Activated CD8-positive, alpha-beta memory T cell treated with anti-CD3 and anti-CD28 coated beads for 1 hour (primary cell): ENCODE data around the gene F7.
"Not testable (repeated sequence)": the region's sequence is repeated elsewhere in the genome, so short reads cannot be mapped to it uniquely, and the experiment has no call there.

ENCODE experiments used
- DNase-seq, 2 donors: peaks; one replicate each; pipeline ENCODE4 v3.0.0-alpha.2; 2020; ENCODE audit warnings: low read depth in 1 of 2; ENCODE audit errors: extremely low read depth in 1 of 2

Gene F7

DNA sequence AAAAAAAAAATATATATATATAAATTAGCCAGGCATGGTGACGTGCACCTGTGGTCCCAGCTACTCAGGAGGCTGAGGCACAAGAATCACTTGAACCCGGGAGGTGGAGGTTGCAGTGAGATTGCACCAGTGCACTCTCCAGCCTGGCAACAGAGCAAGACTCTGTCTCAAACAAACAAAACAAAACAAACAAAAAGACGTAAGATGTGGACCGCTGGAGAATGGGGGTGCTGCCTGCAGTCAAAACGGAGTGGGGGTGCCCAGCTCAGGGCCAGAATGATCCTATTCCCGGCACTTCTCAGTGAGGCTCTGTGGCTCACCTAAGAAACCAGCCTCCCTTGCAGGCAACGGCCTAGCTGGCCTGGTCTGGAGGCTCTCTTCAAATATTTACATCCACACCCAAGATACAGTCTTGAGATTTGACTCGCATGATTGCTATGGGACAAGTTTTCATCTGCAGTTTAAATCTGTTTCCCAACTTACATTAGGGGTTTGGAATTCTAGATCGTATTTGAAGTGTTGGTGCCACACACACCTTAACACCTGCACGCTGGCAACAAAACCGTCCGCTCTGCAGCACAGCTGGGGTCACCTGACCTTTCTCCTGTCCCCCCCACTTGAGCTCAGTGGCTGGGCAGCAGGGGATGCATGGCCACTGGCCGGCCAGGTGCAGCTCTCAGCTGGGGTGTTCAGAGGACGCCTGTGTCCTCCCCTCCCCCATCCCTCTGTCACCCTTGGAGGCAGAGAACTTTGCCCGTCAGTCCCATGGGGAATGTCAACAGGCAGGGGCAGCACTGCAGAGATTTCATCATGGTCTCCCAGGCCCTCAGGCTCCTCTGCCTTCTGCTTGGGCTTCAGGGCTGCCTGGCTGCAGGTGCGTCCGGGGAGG lies at the start of gene F7:
F7 (plus strand) TSS at position 760 of the 889 bp plus-strand sequence; CDS start at position 811, 51 bp downstream.
- DNase-seq, result no peak

DNA sequence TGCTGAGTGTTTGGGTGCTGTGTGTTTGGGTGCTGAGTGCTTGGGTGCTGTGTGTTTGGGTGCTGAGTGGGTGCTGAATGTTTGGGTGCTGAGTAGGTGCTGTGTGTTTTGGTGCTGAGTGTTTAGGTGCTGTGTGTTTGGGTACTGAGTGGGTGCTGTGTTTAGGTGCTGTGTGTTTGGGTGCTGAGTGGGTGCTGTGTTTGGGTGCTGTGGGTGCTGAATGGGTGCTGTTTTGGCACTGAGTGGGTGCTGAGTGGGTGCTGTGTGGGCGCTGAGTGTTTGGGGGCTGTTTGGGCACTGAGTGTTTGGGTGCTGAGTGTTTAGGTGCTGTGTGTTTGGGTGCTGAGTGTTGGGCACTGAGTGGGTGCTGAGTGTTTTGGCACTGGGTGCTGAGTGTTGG lies 48.5 kb upstream of the F7 start:
- no peak for DNase-seq

DNA sequence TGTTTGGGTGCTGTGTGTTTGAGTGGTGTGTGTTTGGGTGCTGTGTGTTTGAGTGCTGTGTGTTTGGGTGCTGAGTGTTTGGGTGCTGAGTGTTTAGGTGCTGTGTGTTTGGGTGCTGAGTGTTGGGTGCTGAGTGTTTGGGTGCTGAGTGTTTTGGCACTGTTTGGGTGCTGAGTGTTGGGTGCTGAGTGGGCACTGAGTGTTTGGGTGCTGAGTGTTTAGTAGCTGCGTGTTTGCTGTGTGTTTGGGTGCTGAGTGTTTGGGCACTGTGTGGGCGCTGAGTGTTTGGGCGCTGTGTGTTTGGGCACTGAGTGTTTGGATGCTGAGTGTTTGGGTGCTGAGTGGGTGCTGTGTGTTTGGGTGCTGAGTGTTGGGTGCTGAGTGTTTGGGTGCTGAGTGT lies 48.0 kb upstream of the F7 start:
- not testable (repeated sequence) for DNase-seq

DNA sequence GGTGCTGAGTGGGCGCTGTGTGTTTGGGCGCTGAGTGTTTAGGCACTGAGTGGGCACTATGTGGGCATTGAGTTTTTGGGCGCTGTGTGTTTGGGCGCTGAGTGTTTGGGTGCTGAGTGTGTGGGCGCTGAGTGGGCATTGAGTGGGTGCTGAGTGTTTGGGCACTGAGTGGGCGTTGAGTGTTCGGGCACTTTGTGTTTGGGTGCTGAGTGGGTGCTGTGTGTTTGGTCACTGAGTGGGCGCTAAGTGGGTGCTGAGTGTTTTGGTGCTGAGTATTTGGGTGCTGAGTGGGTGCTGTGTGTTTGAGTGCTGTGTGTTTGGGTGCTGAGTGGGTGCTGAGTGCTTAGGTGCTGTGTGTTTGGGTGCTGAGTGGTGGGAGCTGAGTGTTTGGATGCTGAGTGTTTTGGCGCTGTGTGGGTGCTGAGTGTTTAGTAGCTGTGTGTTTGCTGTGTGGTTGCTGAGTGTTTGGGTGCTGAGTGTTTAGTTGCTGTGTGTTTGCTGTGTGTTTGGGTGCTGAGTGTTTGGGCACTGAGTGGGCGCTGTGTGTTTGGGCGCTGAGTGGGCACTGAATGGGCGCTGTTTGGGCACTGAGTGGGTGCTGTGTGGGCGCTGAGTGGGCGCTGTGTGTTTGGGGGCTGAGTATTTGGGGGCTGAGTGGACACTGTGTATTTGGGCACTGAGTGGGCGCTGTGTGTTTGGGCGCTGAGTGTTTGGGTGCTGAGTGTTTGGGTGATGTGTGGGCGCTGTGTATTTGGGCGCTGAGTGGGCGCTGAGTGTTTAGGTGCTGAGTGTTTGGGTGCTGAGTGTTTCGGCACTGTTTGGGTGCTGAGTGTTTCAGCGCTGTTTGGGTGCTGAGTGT lies 47.2 kb upstream of the F7 start:
- DNase-seq, result no peak

DNA sequence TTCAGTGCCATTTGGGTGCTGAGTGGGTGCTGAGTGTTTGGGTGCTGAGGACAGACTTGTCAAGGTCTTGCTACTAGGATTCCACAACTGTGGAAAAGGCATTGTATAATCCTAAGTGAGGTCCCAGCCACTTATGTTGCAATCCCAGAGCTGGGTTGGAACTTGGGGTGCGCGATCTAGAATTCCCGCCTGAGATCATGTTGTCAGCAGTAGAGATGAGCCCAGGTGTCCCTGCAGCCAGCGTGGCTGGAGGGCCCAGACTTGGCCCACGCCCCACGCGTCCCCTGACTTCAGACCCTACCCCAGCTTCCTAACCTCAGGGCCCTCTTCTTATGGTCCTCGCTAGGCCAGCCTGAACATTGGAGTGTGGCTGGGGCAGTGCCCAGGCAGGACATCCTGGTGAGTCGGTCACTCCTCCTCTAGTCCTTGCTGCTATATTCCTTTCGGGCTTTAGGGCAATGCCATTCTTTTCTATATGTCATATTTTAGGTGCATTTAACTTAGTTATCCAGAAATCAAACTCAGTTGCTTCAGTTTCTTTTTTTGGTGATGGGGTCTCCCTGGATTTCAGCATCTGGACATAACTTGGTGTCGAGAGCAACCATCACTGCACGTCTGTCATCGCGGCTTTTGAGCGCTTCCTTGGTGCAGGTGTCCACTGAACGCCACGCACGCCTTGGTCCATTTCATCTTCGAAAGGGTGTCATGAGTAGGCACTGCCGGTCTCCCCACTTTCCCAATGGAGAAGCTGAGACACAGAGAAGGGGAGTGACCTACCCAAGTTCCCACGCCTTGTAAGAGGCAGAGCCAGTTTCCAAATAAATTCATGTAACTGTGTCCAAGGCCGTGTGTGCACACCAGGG lies 46.4 kb upstream of the F7 start:
- no peak for DNase-seq

DNA sequence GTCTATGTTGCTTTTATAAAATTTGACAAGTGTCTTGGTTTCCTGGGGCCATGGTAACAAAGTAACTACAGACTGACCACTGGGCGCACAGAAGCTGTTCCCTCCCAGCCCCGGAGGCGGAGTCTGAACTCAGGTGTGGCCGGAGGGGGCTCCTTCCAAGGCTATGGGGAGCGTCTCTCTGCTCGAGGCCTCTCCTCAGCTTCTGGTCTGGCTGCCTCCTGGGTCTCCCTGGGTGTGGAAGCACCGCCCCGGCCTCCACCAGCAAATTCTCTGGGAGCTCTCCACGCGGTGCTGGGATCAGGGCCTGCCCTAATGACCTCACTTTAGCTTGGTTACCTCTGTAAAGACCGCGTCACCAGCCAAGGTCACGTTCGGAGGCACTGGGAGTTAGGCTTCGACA lies 45.7 kb upstream of the F7 start:
- DNase-seq, result no peak

DNA sequence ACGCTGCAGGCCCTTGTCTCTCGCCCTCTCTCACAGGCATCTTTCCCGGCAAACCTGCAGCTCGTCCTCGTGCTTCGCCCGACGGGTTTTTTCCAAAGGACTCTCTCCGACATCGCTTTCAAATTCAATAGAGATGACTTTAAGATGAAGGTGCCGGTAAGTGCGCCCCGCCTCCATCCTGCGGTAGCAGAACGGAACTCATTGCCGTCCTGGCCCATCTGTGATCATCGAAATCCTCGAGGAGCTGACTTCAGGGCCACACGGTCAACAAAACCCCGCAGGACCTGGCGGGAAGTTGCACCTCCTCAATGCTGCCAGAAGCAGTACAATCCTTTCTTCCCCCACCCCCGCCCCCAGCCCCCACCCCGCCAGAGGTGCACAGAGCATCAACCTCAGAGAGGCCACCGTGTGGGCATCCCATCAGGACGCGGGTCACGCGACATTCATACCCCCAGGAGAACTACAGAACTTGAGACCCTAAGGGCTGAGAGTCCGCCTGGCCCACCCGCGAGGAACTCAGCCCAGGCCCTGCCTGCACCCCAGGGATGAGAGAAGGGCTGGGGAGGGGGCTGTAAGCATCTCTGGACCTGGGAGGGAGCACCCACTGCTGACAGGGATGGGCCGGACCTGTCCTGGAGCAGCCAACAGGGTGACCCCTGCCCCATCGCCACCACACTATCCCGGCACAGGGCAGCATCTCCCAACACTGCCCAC lies 44.9 kb upstream of the F7 start:
- no peak for DNase-seq

DNA sequence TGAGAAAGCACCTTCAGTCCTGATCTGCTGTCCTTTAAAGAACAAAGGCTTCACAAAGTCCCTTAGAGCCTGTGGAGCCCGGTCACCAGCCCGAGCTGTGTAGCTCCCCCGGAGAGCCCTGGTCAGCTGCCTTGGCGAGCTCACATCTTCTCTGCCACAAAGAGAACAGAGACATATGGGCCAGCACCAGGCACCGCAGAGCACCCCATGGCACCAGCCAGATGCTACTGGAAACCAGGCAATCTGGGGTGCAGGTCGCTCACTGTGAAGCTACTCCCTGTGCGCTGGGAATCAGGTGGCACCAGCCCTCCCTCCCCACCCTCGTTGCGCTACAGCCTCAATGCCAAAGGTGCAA lies 44.3 kb upstream of the F7 start:
- no peak for DNase-seq

DNA sequence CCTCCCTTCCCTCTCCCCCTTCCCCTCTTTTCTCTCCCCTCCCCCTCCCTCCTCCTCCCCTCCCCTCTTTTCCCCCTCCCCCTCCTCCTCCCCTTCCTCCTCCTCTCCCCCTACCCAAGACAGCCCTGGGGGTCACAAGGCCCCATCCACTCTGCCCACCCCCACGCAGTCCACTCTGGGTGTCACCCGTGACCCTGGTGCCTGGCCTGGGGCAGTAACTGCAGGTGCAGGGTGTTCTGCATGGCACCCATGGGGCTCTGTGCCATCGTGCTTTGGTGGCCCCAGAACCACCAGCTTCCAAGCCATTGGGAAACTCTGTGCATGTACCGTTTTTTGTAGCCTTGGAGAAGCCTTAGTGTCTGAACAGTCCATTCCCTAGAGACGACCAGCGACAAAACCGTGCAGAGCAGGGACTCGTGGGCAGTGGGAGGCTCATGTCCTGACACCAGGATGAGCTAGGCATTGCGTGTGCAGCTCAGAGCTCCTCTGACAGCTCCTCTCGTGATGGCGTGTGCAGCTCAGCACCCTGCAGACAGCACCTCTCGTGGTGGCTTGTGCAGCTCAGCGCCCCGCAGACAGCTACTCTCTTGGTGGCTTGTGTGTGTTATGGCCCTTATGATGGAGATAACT lies 43.7 kb upstream of the F7 start:
- DNase-seq, result no peak

DNA sequence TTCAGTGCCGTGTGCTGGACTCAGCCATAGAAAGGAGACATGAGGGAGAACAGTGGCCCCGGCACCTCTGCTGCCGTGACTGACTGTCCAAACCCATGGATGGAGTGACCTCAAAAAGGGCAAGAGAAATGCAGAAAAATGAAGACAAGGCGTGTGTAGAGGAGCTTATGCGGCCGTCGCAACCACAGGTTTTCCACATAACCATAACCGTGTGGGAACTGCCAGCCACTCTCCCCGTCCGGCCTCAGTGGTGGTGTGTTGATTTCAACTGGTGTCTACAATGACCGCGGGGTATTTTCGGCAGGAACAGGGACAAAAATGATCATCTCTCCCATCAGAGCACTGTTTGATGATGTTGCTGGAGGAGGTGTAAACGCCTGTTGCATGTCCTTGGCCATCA lies 42.9 kb upstream of the F7 start:
- DNase-seq, result no peak

DNA sequence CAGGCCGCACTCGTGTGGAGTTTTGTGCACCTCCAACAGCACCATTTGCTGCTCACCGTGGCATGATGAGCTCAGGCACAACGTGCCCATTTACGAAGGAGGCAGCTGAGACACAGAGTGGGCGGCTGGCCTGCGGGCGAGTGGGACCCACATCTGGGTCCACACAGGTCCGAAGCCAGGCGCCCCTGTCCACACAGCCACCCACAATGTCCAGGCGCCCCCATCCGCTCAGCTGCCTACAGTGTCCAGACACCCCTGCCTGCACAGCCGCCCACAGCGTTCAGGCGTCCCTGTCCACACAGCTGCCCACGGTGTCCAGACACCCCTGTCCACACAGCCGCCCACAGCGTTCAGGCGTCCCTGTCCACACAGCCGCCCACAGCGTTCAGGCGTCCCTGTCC lies 42.5 kb upstream of the F7 start:
- DNase-seq, result no peak

DNA sequence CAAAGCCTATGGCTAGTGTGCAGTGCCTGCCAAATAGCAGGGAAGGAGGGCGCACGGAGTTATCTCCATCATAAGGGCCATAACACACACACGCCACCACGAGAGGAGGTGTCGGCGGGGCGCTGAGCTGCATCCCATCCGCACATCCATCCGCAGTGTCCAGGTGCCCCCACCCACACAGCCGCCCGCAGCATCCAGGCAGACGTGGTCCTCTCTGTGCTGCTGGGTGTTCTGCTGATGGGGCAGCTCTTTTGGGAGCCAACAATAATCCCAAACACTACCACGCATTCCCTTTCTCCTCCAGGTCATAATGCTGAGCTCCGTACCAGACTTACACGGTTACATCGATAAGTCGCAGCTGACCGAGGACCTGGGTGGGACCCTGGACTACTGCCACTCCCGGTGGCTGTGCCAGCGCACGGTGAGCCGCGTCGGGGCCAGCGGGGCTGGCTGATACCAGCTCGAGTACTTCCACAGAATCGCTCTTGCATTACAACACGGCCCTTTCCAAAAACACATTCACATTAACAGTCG lies 41.5 kb upstream of the F7 start:
- DNase-seq, result no peak

DNA sequence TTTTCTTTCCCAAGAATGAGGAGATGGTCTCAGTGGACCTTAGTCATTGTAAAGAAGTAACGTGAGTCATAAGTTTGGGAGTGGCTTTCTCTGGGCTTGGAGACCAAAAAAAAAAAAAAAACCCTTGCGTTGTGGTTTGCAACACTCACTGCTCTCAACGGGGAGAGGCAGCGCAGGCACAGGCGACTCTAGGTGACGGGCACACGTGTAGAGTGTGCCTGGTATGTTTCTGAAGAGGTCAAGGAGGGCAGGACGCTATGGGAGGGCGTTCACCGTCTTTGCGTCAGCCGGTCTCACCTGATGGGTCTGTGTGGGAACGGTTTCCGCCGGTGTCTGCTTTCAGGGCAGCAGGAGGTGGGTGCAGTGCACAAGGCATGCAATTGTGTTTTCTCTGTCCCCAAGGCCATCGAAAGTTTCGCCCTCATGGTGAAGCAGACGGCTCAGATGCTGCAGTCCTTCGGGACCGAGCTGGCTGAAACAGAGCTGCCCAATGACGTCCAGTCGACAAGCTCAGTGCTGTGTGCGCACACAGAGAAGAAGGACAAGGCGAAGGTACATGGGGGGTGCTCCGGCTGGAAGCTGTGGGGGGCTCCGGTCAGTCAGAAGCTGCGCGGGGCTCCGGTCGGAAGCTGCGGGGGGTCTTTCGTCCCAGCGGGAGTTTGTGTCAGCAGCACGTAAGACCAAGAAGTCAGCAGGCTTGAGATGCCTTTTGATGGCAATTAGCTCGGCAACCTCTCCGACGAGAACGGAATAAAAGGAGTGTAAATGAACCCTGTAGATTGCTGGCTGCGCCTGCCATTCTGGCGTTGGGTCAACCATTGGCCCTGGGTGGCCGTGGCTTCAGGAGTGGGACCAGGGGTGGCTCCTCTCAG lies 40.8 kb upstream of the F7 start:
- DNase-seq, result no peak

DNA sequence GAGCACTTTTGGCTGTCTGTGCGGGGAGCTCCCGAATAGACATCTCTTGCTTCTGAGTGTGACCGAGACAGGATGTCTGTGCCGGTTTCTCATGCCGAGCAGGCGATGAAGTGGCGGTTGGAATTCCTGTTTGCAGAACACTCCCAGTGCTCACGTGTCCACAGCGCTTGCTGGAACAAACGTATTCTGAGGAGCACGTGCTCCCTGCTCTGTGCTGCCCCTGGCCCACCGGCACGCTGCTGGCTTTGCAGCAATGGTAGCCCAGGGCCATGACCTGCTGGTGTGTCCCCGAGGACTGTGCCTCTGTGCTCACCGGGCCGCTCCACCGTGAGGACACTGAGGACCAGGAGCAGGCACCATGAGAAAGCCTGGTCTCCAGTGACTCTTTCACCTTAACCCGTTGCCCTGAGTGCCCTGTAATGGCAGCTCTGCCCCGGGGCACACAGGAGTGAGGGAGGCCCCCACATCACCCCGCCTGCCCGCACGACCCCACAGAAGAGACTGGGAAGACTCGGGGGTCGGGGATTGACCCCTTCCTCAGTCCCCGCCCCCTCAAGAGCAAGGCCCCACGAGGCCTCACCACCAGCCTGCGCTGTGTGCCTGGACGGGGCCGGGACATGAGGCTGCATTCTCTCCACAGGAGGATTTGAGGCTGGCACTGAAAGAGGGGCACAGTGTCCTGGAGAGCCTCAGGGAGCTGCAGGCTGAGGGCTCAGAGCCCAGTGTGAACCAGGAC lies 40.0 kb upstream of the F7 start:
- DNase-seq, result no peak

DNA sequence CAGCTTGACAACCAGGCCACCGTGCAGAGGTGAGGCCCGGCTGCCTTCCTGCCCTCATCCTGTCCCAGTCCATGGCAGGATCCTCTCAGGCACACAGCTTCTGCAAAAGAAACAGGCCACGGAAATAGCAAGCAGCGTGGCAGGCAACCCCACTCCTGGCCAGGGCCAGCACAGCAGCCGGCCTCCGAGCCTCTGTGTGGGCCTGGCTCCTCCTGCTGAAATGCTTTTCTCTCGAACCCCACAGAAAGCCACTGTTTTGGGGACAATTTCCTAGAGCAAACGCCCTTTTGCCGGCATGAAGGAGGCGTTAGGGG lies 39.5 kb upstream of the F7 start:
- no peak for DNase-seq

DNA sequence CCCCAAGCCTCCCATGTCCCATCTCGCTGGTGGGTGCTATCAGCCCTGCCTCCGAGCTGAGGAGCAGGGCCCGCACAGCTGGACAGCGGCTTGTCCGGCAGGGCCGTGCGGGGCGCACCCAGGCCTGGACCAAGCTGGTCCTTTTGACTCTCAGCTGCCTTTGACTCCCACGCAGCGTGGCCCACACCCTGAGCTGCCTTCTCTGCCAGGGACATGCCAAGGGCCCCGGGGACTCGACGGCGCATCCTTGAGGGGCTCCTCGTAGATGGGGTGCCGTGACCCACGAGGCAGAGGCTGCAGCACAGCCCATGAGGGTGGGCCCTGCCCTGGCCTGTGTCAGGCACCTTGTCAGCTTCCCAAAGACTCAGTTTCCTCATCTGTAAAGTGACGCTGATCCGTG lies 38.8 kb upstream of the F7 start:
- DNase-seq, result no peak

DNA sequence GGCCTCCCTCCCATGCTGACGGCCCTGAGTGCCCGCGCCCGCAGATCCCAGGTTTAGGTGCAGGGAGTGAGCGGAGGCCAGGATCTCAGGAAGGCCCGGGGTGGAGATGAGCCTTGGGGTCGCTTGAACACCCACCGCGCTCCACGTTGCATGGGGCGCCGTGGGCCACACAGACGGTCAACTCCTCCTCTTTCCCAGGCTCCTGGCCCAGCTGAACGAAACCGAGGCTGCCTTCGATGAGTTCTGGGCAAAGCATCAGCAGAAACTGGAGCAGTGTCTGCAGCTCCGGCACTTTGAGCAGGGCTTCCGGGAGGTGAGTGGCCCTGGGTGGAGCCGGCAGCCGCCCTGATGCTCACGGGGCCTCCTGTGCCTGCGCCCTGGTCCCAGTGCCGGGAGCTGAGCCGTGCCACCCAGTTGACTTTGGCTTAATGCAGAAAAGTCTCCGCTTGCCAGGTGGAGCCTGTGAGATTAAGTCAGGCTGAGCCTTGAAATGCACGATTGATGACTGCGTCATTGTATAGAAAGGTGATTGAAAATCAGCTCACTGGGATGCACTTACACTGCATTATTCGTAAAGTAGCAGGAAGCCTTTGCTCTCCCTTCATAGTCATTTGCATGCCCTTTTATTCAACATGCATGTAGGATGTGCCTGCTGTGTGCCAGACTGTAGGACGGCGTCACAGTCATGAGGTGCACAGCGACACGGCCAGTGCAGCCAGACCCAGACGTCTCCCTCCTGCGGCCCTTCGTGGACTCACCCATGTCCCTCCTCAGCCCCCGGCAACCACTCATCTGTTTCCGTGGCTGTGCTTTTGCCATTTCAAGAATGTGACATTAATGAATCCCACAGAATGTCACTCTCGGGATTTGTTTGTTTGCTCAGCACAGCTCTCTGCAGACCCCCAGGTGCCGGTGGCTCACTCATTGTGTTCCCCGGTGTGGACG lies 35.5 kb upstream of the F7 start:
- no peak for DNase-seq
